ENCODE measurements around the gene GIGYF2.

DNA sequence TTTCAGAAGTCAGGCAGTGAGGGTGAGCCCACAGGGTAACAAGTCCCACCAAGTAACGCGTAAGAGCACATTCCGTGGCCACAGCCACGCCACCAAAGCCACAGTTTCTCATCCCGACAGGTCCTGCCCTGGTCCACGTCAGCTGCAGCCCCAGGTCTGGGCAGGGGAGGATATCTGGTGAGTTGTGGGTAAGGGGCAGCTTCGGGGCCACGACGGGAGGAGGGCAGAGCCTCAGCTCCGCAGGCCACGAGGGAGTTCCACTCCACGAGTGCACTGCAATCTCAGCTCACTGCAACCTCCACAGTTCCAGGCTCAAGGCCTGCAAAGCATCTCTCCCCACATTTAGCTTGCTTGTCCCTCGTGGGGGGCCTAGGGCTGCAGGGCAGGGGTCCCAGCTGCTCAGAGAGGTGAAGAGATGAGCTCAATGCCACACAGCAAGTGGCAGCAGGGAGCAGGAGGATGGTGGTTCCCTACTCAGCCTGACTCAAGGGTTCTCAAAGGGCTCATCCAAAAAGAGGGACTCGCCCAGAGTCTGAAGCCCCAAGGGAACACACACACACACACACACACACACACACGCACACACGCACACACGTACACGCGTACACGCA is 185.5 kb downstream of the GIGYF2 start:
- no peak for TF ChIP-seq CTCF (IDR thresholded peaks at IDR 0.05; ENCODE audit: low read depth, low read length)
- TF ChIP-seq EZH2phosphoT487 (IDR thresholded peaks at IDR 0.05; ENCODE audit: low read depth) = no peak

Data from OCI-LY3 (cell line).